IMR-90 (cell line): ENCODE results near the gene CYP46A1. TPM values are rescaled to one million over a fixed set of nuclear protein-coding genes. Genes with fewer than 3 reads are reported as not detected.

Experiments used
- ATAC-seq: fragments of 200-7000 bp; cut with Tn5 transposase; 2 replicates; pipeline ENCODE4 v1.9.1; 2020; ENCODE audit warnings: low read depth, mild to moderate bottlenecking, moderate library complexity
- BruUV-seq: library from RNA; stranded (reverse); fragments of 400-500 nt; replicated peaks from 2 replicates; lab custom pipeline; 2021; lab: Mats Ljungman, UMichigan
- CTCF ChIA-PET: fragments of 300-600 bp; formaldehyde crosslinking; extraction: SDS; loops from one replicate; lab custom pipeline; 2021; ENCODE audit warnings: antibody characterized with exemption; lab: Yijun Ruan, JAX
- POLR2A ChIA-PET: fragments of 300-600 bp; sonication (Branson Sonifier 250); formaldehyde crosslinking; loops from one replicate; lab custom pipeline; 2022; ENCODE audit warnings: antibody characterized with exemption; ENCODE audit not compliant: unreplicated experiment; lab: Charles Lee
- DNase-seq: peaks from one replicate; pipeline ENCODE4 v3.0.0; 2013
- H2AFZ ChIP-seq: replicated peaks from 2 replicates; pipeline ENCODE3; 2013; ENCODE audit warnings: low read length, mild to moderate bottlenecking; ENCODE audit not compliant: poor library complexity
- H2AK5ac ChIP-seq: 2 replicates; pipeline ENCODE4 v1.6.1; 2013; ENCODE audit warnings: low read depth, low read length, inconsistent platforms
- H2AK9ac ChIP-seq: replicated peaks from 2 replicates; pipeline ENCODE3; 2013; ENCODE audit warnings: mild to moderate bottlenecking, low read depth, low read length, moderate library complexity; ENCODE audit not compliant: poor library complexity
- H2BK120ac ChIP-seq: 2 replicates; pipeline ENCODE4 v1.6.1; 2013; ENCODE audit warnings: low read depth, low read length, inconsistent platforms
- H2BK15ac ChIP-seq: 3 replicates; pipeline ENCODE4 v1.6.1; 2013; ENCODE audit warnings: low read depth, low read length, inconsistent platforms
- H2BK20ac ChIP-seq: 2 replicates; pipeline ENCODE4 v1.6.1; 2013; ENCODE audit warnings: low read depth, mild to moderate bottlenecking, inconsistent platforms, low read length, moderate library complexity
- H2BK5ac ChIP-seq: 2 replicates; pipeline ENCODE4 v1.6.1; 2013; ENCODE audit warnings: mild to moderate bottlenecking, low read depth, low read length, inconsistent platforms; ENCODE audit not compliant: poor library complexity, severe bottlenecking
- H3K14ac ChIP-seq: replicated peaks from 2 replicates; pipeline ENCODE4 v1.6.1; 2013; ENCODE audit warnings: low read depth, low read length, inconsistent platforms
- H3K18ac ChIP-seq: 2 replicates; pipeline ENCODE4 v1.6.1; 2013; ENCODE audit warnings: low read depth, low read length, control low read depth
- H3K23ac ChIP-seq: 2 replicates; pipeline ENCODE4 v1.6.1; 2013; ENCODE audit warnings: low read depth, low read length, inconsistent platforms
- H3K27ac ChIP-seq: 2 replicates; pipeline ENCODE4 v1.5.1; 2013; ENCODE audit warnings: mild to moderate bottlenecking, control low read depth, low read length; ENCODE audit not compliant: insufficient read depth
- H3K27me3 ChIP-seq: 2 replicates; pipeline ENCODE4 v1.6.1; 2013; ENCODE audit warnings: low read length; ENCODE audit not compliant: control insufficient read depth, insufficient read depth
- H3K36me3 ChIP-seq: 2 replicates; pipeline ENCODE4 v1.6.1; 2013; ENCODE audit warnings: low read length, mixed read lengths; ENCODE audit not compliant: control insufficient read depth, insufficient read depth
- H3K4ac ChIP-seq: 2 replicates; pipeline ENCODE4 v1.6.1; 2013; ENCODE audit warnings: low read depth, low read length, inconsistent platforms
- H3K4me1 ChIP-seq: 2 replicates; pipeline ENCODE4 v1.6.1; 2013; ENCODE audit warnings: low read length, mixed read lengths; ENCODE audit not compliant: control insufficient read depth, insufficient read depth
- H3K4me2 ChIP-seq: 2 replicates; pipeline ENCODE4 v1.6.1; 2013; ENCODE audit warnings: low read depth, mild to moderate bottlenecking, control low read depth, low read length, moderate library complexity
- H3K4me3 ChIP-seq: 2 replicates; pipeline ENCODE4 v1.5.1; 2013; ENCODE audit warnings: low read depth, mild to moderate bottlenecking, control low read depth, low read length, moderate library complexity; ENCODE audit not compliant: insufficient read depth
- H3K56ac ChIP-seq: 2 replicates; pipeline ENCODE4 v1.6.1; 2013; ENCODE audit warnings: low read length, inconsistent platforms; ENCODE audit not compliant: insufficient read depth; ENCODE audit errors: extremely low read depth
- H3K79me1 ChIP-seq, 2 experiments: 2 replicates each; pipeline ENCODE4 v1.6.1; 2013; ENCODE audit warnings: low read length in 2 of 2, inconsistent platforms in 1 of 2, low read depth in 1 of 2
- H3K9ac ChIP-seq: 2 replicates; pipeline ENCODE4 v1.6.1; 2013; ENCODE audit warnings: low read depth, low read length, control low read depth
- H3K9me1 ChIP-seq: 2 replicates; pipeline ENCODE4 v1.6.1; 2013; ENCODE audit warnings: low read length, inconsistent platforms; ENCODE audit not compliant: insufficient read depth
- H3K9me3 ChIP-seq: 2 replicates; pipeline ENCODE4 v1.6.1; 2013; ENCODE audit warnings: low read length; ENCODE audit not compliant: control insufficient read depth, insufficient read depth
- H4K20me1 ChIP-seq: 2 replicates; pipeline ENCODE4 v1.6.1; 2013; ENCODE audit warnings: low read length, inconsistent platforms; ENCODE audit not compliant: insufficient read depth
- H4K5ac ChIP-seq: 2 replicates; pipeline ENCODE4 v1.6.1; 2013; ENCODE audit warnings: mild to moderate bottlenecking, low read depth, low read length, control low read depth
- H4K8ac ChIP-seq, 2 experiments: 2 replicates each; pipeline ENCODE4 v1.6.1; 2013; ENCODE audit warnings: low read depth in 2 of 2, low read length in 2 of 2, control low read depth in 1 of 2, inconsistent platforms in 1 of 2
- H4K91ac ChIP-seq: 2 replicates; pipeline ENCODE4 v1.6.1; 2013; ENCODE audit warnings: low read depth, low read length, inconsistent platforms; ENCODE audit not compliant: insufficient read depth
- CEBPB ChIP-seq: IDR thresholded peaks from 2 replicates; pipeline ENCODE4 v1.6.1; 2012; ENCODE audit warnings: low read depth, low read length, improper control_type of control experiment
- CHD1 ChIP-seq: IDR thresholded peaks from 2 replicates; pipeline ENCODE4 v1.6.1; 2012; ENCODE audit warnings: low read depth, low read length, improper control_type of control experiment
- FOS ChIP-seq: fragments of 150-350 bp; IDR thresholded peaks from 2 replicates; pipeline ENCODE4 v1.6.1; 2016; ENCODE audit warnings: low read depth, low read length
- MAZ ChIP-seq: IDR thresholded peaks from 2 replicates; pipeline ENCODE4 v1.6.1; 2012; ENCODE audit warnings: low read depth, mild to moderate bottlenecking, low read length, improper control_type of control experiment, moderate library complexity, borderline replicate concordance
- POLR2A ChIP-seq: IDR thresholded peaks from 2 replicates; pipeline ENCODE4 v1.6.1; 2012; ENCODE audit warnings: mild to moderate bottlenecking, low read depth, low read length
- RAD21 ChIP-seq: IDR thresholded peaks from 2 replicates; pipeline ENCODE4 v1.6.1; 2012; ENCODE audit warnings: low read length, improper control_type of control experiment
- RCOR1 ChIP-seq: IDR thresholded peaks from 2 replicates; pipeline ENCODE4 v1.6.1; 2012; ENCODE audit warnings: mild to moderate bottlenecking, low read length, improper control_type of control experiment; ENCODE audit not compliant: insufficient replicate concordance
- RFX5 ChIP-seq: IDR thresholded peaks from 2 replicates; pipeline ENCODE4 v1.8.0; 2012; ENCODE audit warnings: low read depth, mild to moderate bottlenecking, low read length, moderate library complexity
- SMC3 ChIP-seq: fragments of 150-350 bp; IDR thresholded peaks from 2 replicates; pipeline ENCODE4 v1.6.1; 2016; ENCODE audit warnings: low read depth, mild to moderate bottlenecking, antibody characterized with exemption, low read length, moderate library complexity
- WGBS, 2 experiments: methylation state at CpG; one replicate each; pipeline versions ENCODE4 v1.1.5 to v1.1.7; 2013; ENCODE audit warnings: missing lambda C conversion rate in 2 of 2; ENCODE audit not compliant: insufficient read length in 1 of 2; ENCODE audit errors: extremely low coverage in 2 of 2; 5-methylcytosine and 5-hydroxymethylcytosine counted together
- dilution Hi-C: fragments of 300-500 bp; cut with HindIII; formaldehyde crosslinking; loops from one replicate; pipeline ENCODE4 v1.14.3; 2018; ENCODE audit warnings: low sequenced_read_pairs; ENCODE audit not compliant: unreplicated experiment
- in situ Hi-C: fragments of 300-500 bp; cut with MboI; formaldehyde crosslinking; loops from 3 replicates; pipeline ENCODE4 v1.14.3; 2019; ENCODE audit warnings: low sequenced_read_pairs, inconsistent platforms, mixed read lengths
- intact Hi-C: fragments of 100-400 bp; cut with micrococcal nuclease; formaldehyde crosslinking; loops from 2 replicates; pipeline ENCODE4 v1.10.0; 2022
- polyA plus RNA-seq, 3 experiments: library from polyadenylated mRNA; depleted of rRNA; stranded (reverse); fragments of >200 nt; gene quantifications; 2 replicates each; pipeline ENCODE4 v1.2.3, GENCODE V29; 2012; ENCODE audit warnings: low replicate concordance in 1 of 3
- total RNA-seq: library from RNA; depleted of rRNA; stranded (reverse); fragments of >200 nt; gene quantifications from 2 replicates; pipeline ENCODE4 v1.2.3, GENCODE V29; 2012
- TF ChIP-seq, protein P1 (sequence below): conservative IDR thresholded peaks from 2 replicates; pipeline ENCODE4 v1.5.1; 2012; ENCODE audit warnings: mild to moderate bottlenecking, low read depth, low read length, improper control_type of control experiment
- TF ChIP-seq, protein P2 (sequence below): fragments of 150-350 bp; IDR thresholded peaks from 2 replicates; pipeline ENCODE4 v1.6.1; 2017; ENCODE audit warnings: mild to moderate bottlenecking, antibody characterized with exemption, low read length, low read depth

CYP46A1 gene
- total and polyA plus RNA-seq, 2 of the 4 experiments (the other 2 are of a cell fraction) = 0.18 to 0.31 TPM

DNA sequence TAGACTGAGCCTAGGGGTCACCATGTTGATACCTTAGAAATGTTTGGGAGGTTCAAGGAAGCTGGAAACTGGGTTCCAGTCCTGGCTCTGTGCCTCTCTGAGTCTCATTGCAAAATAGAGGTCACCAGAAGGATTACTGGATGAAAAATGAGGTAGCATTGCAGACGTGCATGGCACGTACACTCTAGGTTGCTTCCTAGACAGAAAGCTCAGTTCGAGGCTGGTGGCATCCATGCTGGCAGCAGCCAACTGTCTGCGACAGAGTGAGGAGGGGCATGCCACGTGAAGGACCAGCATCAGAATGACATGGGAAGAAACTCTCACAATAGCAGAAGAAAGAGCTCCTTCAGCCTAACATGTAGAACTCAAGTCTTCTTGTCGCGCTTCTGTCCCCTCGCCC is 4.6 kb upstream of the CYP46A1 start:
- WGBS, 2 experiments = no CpG with 5 or more reads among the region's 8 CpGs
- no peak overlapping the region for H4K91ac ChIP-seq
- dilution Hi-C loops = no loop called here

More for the DNA sequence above, 4.6 kb upstream of the CYP46A1 start:
- Histone ChIP-seq H3K18ac (no peak overlapping the region), H3K4me1 (peaks cover 6% of the 10 kb centered on the region), H3K56ac (no peak overlapping the region), H2AK9ac (no peak overlapping the region), H3K79me1 (no peaks in the 10 kb centered on the region; a peak in 1 of 4 replicates), H3K23ac (no peak overlapping the region), H3K9me1 (no peaks in the 10 kb centered on the region), H3K14ac (no peak overlapping the region), H3K4me3 (no peak overlapping the region), H2AFZ (no peak overlapping the region), H3K36me3 (no peaks in the 10 kb centered on the region), H2BK5ac (no peak overlapping the region), H3K9me3 (peaks cover 18% of the 10 kb centered on the region), H3K27me3 (peaks cover 17% of the 10 kb centered on the region), H2BK120ac (no peak overlapping the region), H3K9ac (no peak overlapping the region), H3K4ac (no peak overlapping the region), H2BK15ac (no peak overlapping the region), H3K4me2 (no peak overlapping the region), H2AK5ac (no peak overlapping the region), H3K27ac (no peak overlapping the region), H4K20me1 (no peaks in the 10 kb centered on the region), H2BK20ac (no peak overlapping the region), H4K8ac (no peak overlapping the region), H4K5ac (no peak overlapping the region)
- intact Hi-C loops = no loop called here
- CTCF ChIA-PET = no interaction called here
- no TSS peak for BruUV-seq
- TF ChIP-seq POLR2A = no peak
- TF ChIP-seq MAZ = no peak
- no peak for TF ChIP-seq FOS
- TF ChIP-seq RAD21 = no peak
- TF ChIP-seq, protein P1, sequence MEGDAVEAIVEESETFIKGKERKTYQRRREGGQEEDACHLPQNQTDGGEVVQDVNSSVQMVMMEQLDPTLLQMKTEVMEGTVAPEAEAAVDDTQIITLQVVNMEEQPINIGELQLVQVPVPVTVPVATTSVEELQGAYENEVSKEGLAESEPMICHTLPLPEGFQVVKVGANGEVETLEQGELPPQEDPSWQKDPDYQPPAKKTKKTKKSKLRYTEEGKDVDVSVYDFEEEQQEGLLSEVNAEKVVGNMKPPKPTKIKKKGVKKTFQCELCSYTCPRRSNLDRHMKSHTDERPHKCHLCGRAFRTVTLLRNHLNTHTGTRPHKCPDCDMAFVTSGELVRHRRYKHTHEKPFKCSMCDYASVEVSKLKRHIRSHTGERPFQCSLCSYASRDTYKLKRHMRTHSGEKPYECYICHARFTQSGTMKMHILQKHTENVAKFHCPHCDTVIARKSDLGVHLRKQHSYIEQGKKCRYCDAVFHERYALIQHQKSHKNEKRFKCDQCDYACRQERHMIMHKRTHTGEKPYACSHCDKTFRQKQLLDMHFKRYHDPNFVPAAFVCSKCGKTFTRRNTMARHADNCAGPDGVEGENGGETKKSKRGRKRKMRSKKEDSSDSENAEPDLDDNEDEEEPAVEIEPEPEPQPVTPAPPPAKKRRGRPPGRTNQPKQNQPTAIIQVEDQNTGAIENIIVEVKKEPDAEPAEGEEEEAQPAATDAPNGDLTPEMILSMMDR = no peak
- TF ChIP-seq CHD1 = no peak
- TF ChIP-seq, protein P2, sequence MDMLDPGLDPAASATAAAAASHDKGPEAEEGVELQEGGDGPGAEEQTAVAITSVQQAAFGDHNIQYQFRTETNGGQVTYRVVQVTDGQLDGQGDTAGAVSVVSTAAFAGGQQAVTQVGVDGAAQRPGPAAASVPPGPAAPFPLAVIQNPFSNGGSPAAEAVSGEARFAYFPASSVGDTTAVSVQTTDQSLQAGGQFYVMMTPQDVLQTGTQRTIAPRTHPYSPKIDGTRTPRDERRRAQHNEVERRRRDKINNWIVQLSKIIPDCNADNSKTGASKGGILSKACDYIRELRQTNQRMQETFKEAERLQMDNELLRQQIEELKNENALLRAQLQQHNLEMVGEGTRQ = no peak
- TF ChIP-seq RCOR1 = no peak
- TF ChIP-seq RFX5 = no peak
- TF ChIP-seq CEBPB = no peak
- no peak for TF ChIP-seq SMC3
- no peak for DNase-seq
- ATAC-seq = no peak
- POLR2A ChIA-PET = no interaction called here
- in situ Hi-C loops = no loop called here
